Endodermal cell (in vitro differentiated cells): ENCODE measurements around the gene CNGA1. TPM values are rescaled to one million over a fixed set of nuclear protein-coding genes. Genes with fewer than 3 reads are reported as not detected.

Experiments used
- DNase-seq: peaks from one replicate; pipeline ENCODE4 v3.0.0-alpha.2; 2017
- H3K27ac ChIP-seq: 2 replicates; pipeline ENCODE4 v1.5.1; 2013; ENCODE audit warnings: mild to moderate bottlenecking, low read depth, low read length, moderate library complexity
- H3K27me3 ChIP-seq: 2 replicates; pipeline ENCODE4 v1.6.1; 2013; ENCODE audit warnings: mild to moderate bottlenecking, low read length, moderate library complexity; ENCODE audit not compliant: insufficient read depth, control insufficient read depth, poor library complexity, severe bottlenecking
- H3K36me3 ChIP-seq: 2 replicates; pipeline ENCODE4 v1.7.0; 2013; ENCODE audit warnings: mild to moderate bottlenecking, low read length, moderate library complexity; ENCODE audit not compliant: control insufficient read depth, insufficient read depth
- H3K4me1 ChIP-seq: one replicate; pipeline ENCODE4 v1.7.0; 2013; ENCODE audit warnings: low read length; ENCODE audit not compliant: control insufficient read depth, insufficient read depth
- H3K4me3 ChIP-seq: 2 replicates; pipeline ENCODE4 v1.5.1; 2013; ENCODE audit warnings: mild to moderate bottlenecking, low read length, moderate library complexity
- H3K9ac ChIP-seq: 2 replicates; pipeline ENCODE4 v1.6.1; 2013; ENCODE audit warnings: mild to moderate bottlenecking, low read length, moderate library complexity; ENCODE audit not compliant: poor library complexity, severe bottlenecking; ENCODE audit errors: extremely low read depth
- H3K9me3 ChIP-seq: 2 replicates; pipeline ENCODE4 v1.6.1; 2013; ENCODE audit warnings: mild to moderate bottlenecking, low read length, moderate library complexity; ENCODE audit not compliant: control insufficient read depth
- H3K27ac Mint-ChIP-seq: 2 replicates; pipeline ENCODE4 v1.8.0; 2020; ENCODE audit warnings: mixed read lengths
- H3K27me3 Mint-ChIP-seq: 2 replicates; pipeline ENCODE4 v1.8.0; 2021; ENCODE audit warnings: mild to moderate bottlenecking, mixed read lengths; ENCODE audit not compliant: insufficient read depth
- H3K36me3 Mint-ChIP-seq: 2 replicates; pipeline ENCODE4 v1.8.0; 2020; ENCODE audit warnings: low read depth, mixed read lengths
- H3K4me1 Mint-ChIP-seq: 2 replicates; pipeline ENCODE4 v1.8.0; 2020; ENCODE audit warnings: mixed read lengths
- H3K4me3 Mint-ChIP-seq: 2 replicates; pipeline ENCODE4 v1.8.0; 2020; ENCODE audit warnings: mild to moderate bottlenecking, moderate library complexity, mixed read lengths
- H3K9me3 Mint-ChIP-seq: 2 replicates; pipeline ENCODE4 v1.8.0; 2020; ENCODE audit warnings: mild to moderate bottlenecking, mixed read lengths
- CTCF ChIP-seq: fragments of 200-600 bp; sonication (generic); conservative IDR thresholded peaks from 2 replicates; pipeline ENCODE4 v1.5.0; 2021; ENCODE audit warnings: antibody characterized with exemption, mild to moderate bottlenecking
- WGBS, 2 experiments: methylation state at CpG; one replicate each; pipeline versions ENCODE4 v1.1.5 to v1.1.7; 2013; ENCODE audit warnings: missing lambda C conversion rate in 2 of 2, mixed read lengths in 1 of 2; ENCODE audit not compliant: insufficient coverage in 1 of 2, insufficient read length in 1 of 2; 5-methylcytosine and 5-hydroxymethylcytosine counted together
- total RNA-seq, 2 donors: library from RNA; stranded (reverse); fragmentation: NEBNext Ultra II Directional in 1 of 2; extraction: Animal tissue kit (Norgen Biotek cat#: 25700) in 1 of 2; gene quantifications; 2 replicates in 1 of 2; 3 replicates in 1 of 2; pipeline ENCODE4 v1.2.1, GENCODE V29; 2021

Gene CNGA1
- total RNA-seq, 2 donors from 2014 or later = 0.24 TPM; not detected in 1

- Histone ChIP-seq H3K9me3 (no peaks in the 10 kb centered on the region), H3K9ac (no peak overlapping the region), H3K36me3 (no peaks in the 10 kb centered on the region), H3K4me1 (peaks cover 6% of the 10 kb centered on the region), H3K27me3 (no peaks in the 10 kb centered on the region), H3K4me3 (no peak overlapping the region), H3K27ac (no peak overlapping the region)
- H3K4me1 Mint-ChIP-seq = peaks cover 19% of the 10 kb centered on the region
- TF ChIP-seq CTCF = no peak
- no peak overlapping the region for H3K4me3 Mint-ChIP-seq
- 97 to 98% methylated on average over 5 of the region's 5 CpGs for WGBS, 2 experiments
- no peak overlapping the region for H3K27ac Mint-ChIP-seq
- no peaks in the 10 kb centered on the region for H3K36me3 Mint-ChIP-seq
- H3K27me3 Mint-ChIP-seq = no peaks in the 10 kb centered on the region
- no peak for DNase-seq
- no peaks in the 10 kb centered on the region for H3K9me3 Mint-ChIP-seq
Observed at GRCh38 chr4:47939456-47939855, 77.0 kb downstream of the CNGA1 start.

- Histone ChIP-seq H3K27ac (no peak overlapping the region), H3K36me3 (no peaks in the 10 kb centered on the region), H3K9ac (no peak overlapping the region), H3K4me3 (no peak overlapping the region), H3K27me3 (no peaks in the 10 kb centered on the region), H3K4me1 (no peaks in the 10 kb centered on the region), H3K9me3 (peaks cover 10% of the 10 kb centered on the region)
- H3K27ac Mint-ChIP-seq = no peak overlapping the region
- WGBS, 2 experiments = 91 to 95% methylated on average over 6 of the region's 6 CpGs
- no peaks in the 10 kb centered on the region for H3K4me1 Mint-ChIP-seq
- H3K9me3 Mint-ChIP-seq = peaks cover 5% of the 10 kb centered on the region
- H3K27me3 Mint-ChIP-seq = no peaks in the 10 kb centered on the region
- no peak for TF ChIP-seq CTCF
- DNase-seq = no peak
- no peaks in the 10 kb centered on the region for H3K36me3 Mint-ChIP-seq
- H3K4me3 Mint-ChIP-seq = no peak overlapping the region
Observed at GRCh38 chr4:47936336-47936735, 80.1 kb downstream of the CNGA1 start.

GRCh38 chr4:47933840-47934239, 82.6 kb downstream of the CNGA1 start:
- DNase-seq = no peak

More at GRCh38 chr4:47933840-47934239, 82.6 kb downstream of the CNGA1 start:
- H3K9me3 Mint-ChIP-seq = peaks cover 5% of the 10 kb centered on the region
- H3K27ac Mint-ChIP-seq = no peak overlapping the region
- H3K4me3 ChIP-seq = no peak overlapping the region
- peak; percentile 82 for TF ChIP-seq CTCF
- H3K27me3 ChIP-seq = no peaks in the 10 kb centered on the region
- 21 to 50% methylated on average over 1 to 4 of the region's 4 CpGs for WGBS, 2 experiments
- no peaks in the 10 kb centered on the region for H3K4me1 ChIP-seq
- no peak overlapping the region for H3K27ac ChIP-seq
- no peaks in the 10 kb centered on the region for H3K27me3 Mint-ChIP-seq
- H3K4me3 Mint-ChIP-seq = no peak overlapping the region
- no peak overlapping the region for H3K9ac ChIP-seq
- H3K4me1 Mint-ChIP-seq = no peaks in the 10 kb centered on the region
- H3K36me3 Mint-ChIP-seq = no peaks in the 10 kb centered on the region
- peaks cover 10% of the 10 kb centered on the region for H3K9me3 ChIP-seq
- no peaks in the 10 kb centered on the region for H3K36me3 ChIP-seq
